Neural progenitor cell (in vitro differentiated cells): Measurements from ENCODE around the gene CYTH3. TPM values are rescaled to one million over a fixed set of nuclear protein-coding genes. Genes with fewer than 3 reads are reported as not detected.

ENCODE experiments used
- DNase-seq: peaks from one replicate; pipeline ENCODE4 v3.0.0-alpha.2; 2016; ENCODE audit warnings: low spot score
- H2AFZ ChIP-seq: fragments of 200-600 bp; sonication (generic); replicated peaks from 2 replicates; pipeline ENCODE4 v1.6.1; 2016; ENCODE audit warnings: antibody characterized with exemption
- H3F3A ChIP-seq: fragments of 200-600 bp; sonication (generic); 2 replicates; pipeline ENCODE4 v1.6.1; 2016; ENCODE audit warnings: antibody characterized with exemption, low read depth
- H3K27ac ChIP-seq: fragments of 200-600 bp; sonication (generic); 2 replicates; pipeline ENCODE4 v1.5.1; 2016; ENCODE audit warnings: mild to moderate bottlenecking
- H3K27me3 ChIP-seq: fragments of 200-600 bp; sonication (generic); 2 replicates; pipeline ENCODE4 v1.6.1; 2016; ENCODE audit warnings: mild to moderate bottlenecking, moderate library complexity
- H3K36me3 ChIP-seq: fragments of 200-600 bp; sonication (generic); 2 replicates; pipeline ENCODE4 v1.5.1; 2016
- H3K4me1 ChIP-seq: fragments of 200-600 bp; sonication (generic); 2 replicates; pipeline ENCODE4 v1.6.1; 2016; ENCODE audit warnings: mixed run types
- H3K4me2 ChIP-seq: fragments of 200-600 bp; sonication (generic); 2 replicates; pipeline ENCODE4 v1.6.1; 2016
- H3K4me3 ChIP-seq: fragments of 200-600 bp; sonication (generic); 2 replicates; pipeline ENCODE4 v1.5.1; 2016
- H3K79me2 ChIP-seq: fragments of 200-600 bp; sonication (generic); 2 replicates; pipeline ENCODE4 v1.6.1; 2016; ENCODE audit warnings: low read depth
- H3K9ac ChIP-seq: fragments of 200-600 bp; sonication (generic); 2 replicates; pipeline ENCODE4 v1.6.1; 2016
- H3K9me3 ChIP-seq: fragments of 200-600 bp; sonication (generic); 2 replicates; pipeline ENCODE4 v1.5.1; 2016; ENCODE audit warnings: low read depth
- H4K20me1 ChIP-seq: fragments of 200-600 bp; sonication (generic); 2 replicates; pipeline ENCODE4 v1.6.1; 2016; ENCODE audit warnings: low read depth
- H3K27ac Mint-ChIP-seq: 3 replicates; pipeline ENCODE4 v1.8.0; 2021; ENCODE audit warnings: mixed read lengths
- H3K27me3 Mint-ChIP-seq: 2 replicates; pipeline ENCODE4 v1.8.0; 2022; ENCODE audit warnings: low read depth, mild to moderate bottlenecking, inconsistent platforms, moderate library complexity, mixed read lengths; ENCODE audit not compliant: insufficient read depth
- H3K36me3 Mint-ChIP-seq: 3 replicates; pipeline ENCODE4 v1.8.0; 2021; ENCODE audit warnings: mixed read lengths
- H3K4me1 Mint-ChIP-seq: 3 replicates; pipeline ENCODE4 v1.8.0; 2021; ENCODE audit warnings: mixed read lengths
- H3K4me3 Mint-ChIP-seq: 3 replicates; pipeline ENCODE4 v1.8.0; 2021; ENCODE audit warnings: mild to moderate bottlenecking, moderate library complexity, mixed read lengths
- H3K9me3 Mint-ChIP-seq: 3 replicates; pipeline ENCODE4 v1.8.0; 2020; ENCODE audit warnings: mixed read lengths
- CTCF ChIP-seq: fragments of 200-600 bp; sonication (generic); IDR thresholded peaks from 2 replicates; pipeline ENCODE4 v1.5.1; 2017; ENCODE audit warnings: antibody characterized with exemption, mild to moderate bottlenecking
- EZH2 ChIP-seq: fragments of 200-600 bp; sonication (generic); IDR thresholded peaks from 2 replicates; pipeline ENCODE4 v1.6.1; 2017; ENCODE audit warnings: antibody characterized with exemption, mild to moderate bottlenecking, moderate library complexity
- EZH2phosphoT487 ChIP-seq: fragments of 200-600 bp; sonication (generic); IDR thresholded peaks from 2 replicates; pipeline ENCODE4 v1.6.1; 2017; ENCODE audit warnings: antibody characterized with exemption
- total RNA-seq: library from RNA; depleted of rRNA; stranded (reverse); fragments of >200 nt; gene quantifications from 2 replicates; pipeline ENCODE4 v1.2.3, GENCODE V29; 2015; ENCODE audit warnings: low replicate concordance

CYTH3 gene
- total RNA-seq, 1 donor from 2014 or later = 10.9 TPM

- Mint-ChIP-seq H3K36me3 (no peaks in the 10 kb centered on the region), H3K4me3 (no peak overlapping the region), H3K4me1 (peaks cover 35% of the 10 kb centered on the region), H3K27ac (no peak overlapping the region), H3K9me3 (peaks cover 2% of the 10 kb centered on the region), H3K27me3 (no peaks in the 10 kb centered on the region)
- Histone ChIP-seq H3F3A (no peaks in the 10 kb centered on the region), H3K79me2 (peaks cover 16% of the 10 kb centered on the region), H3K9ac (no peak overlapping the region), H3K4me3 (no peak overlapping the region), H2AFZ (no peak overlapping the region), H3K27ac (no peak overlapping the region), H3K4me1 (peaks cover 10% of the 10 kb centered on the region), H3K9me3 (no peaks in the 10 kb centered on the region), H3K4me2 (no peak overlapping the region), H4K20me1 (no peaks in the 10 kb centered on the region), H3K36me3 (no peaks in the 10 kb centered on the region), H3K27me3 (no peaks in the 10 kb centered on the region)
- TF ChIP-seq EZH2phosphoT487 = no peak
- no peak for TF ChIP-seq EZH2
- TF ChIP-seq CTCF = no peak
- DNase-seq = no peak
These were observed 20.8 kb downstream of the CYTH3 start for GRCh38 chr7:6251653-6252052.

GRCh38 chr7:6250364-6250833 is 22.0 kb downstream of the CYTH3 start:
- Histone ChIP-seq H3K4me1 (peaks cover 12% of the 10 kb centered on the region), H3K9me3 (no peaks in the 10 kb centered on the region), H3K4me2 (no peak overlapping the region), H3K9ac (no peak overlapping the region), H3K36me3 (no peaks in the 10 kb centered on the region), H4K20me1 (no peaks in the 10 kb centered on the region), H3K79me2 (peaks cover 16% of the 10 kb centered on the region), H3K4me3 (no peak overlapping the region), H3F3A (no peaks in the 10 kb centered on the region), H2AFZ (no peak overlapping the region), H3K27me3 (no peaks in the 10 kb centered on the region), H3K27ac (no peak overlapping the region)
- Mint-ChIP-seq H3K36me3 (no peaks in the 10 kb centered on the region), H3K27me3 (no peaks in the 10 kb centered on the region), H3K4me1 (peaks cover 32% of the 10 kb centered on the region), H3K4me3 (no peak overlapping the region), H3K27ac (no peak overlapping the region), H3K9me3 (peaks cover 1% of the 10 kb centered on the region)
- DNase-seq = no peak
- TF ChIP-seq EZH2 (no peak), CTCF (no peak), EZH2phosphoT487 (no peak)

GRCh38 chr7:6249043-6249442 is 23.4 kb downstream of the CYTH3 start:
- no peak overlapping the region for H3K27ac ChIP-seq
- H3K27ac Mint-ChIP-seq = no peak overlapping the region
- no peaks in the 10 kb centered on the region for H3K9me3 Mint-ChIP-seq

More at GRCh38 chr7:6249043-6249442, 23.4 kb downstream of the CYTH3 start:
- Histone ChIP-seq H3K9ac (no peak overlapping the region), H4K20me1 (no peaks in the 10 kb centered on the region), H2AFZ (no peak overlapping the region), H3K27me3 (no peaks in the 10 kb centered on the region), H3K79me2 (peaks cover 16% of the 10 kb centered on the region), H3K36me3 (no peaks in the 10 kb centered on the region), H3K9me3 (no peaks in the 10 kb centered on the region), H3K4me3 (no peak overlapping the region), H3K4me2 (no peak overlapping the region), H3F3A (no peaks in the 10 kb centered on the region), H3K4me1 (peaks cover 12% of the 10 kb centered on the region)
- H3K4me1 Mint-ChIP-seq = peaks cover 30% of the 10 kb centered on the region
- no peaks in the 10 kb centered on the region for H3K36me3 Mint-ChIP-seq
- H3K27me3 Mint-ChIP-seq = no peaks in the 10 kb centered on the region
- DNase-seq = no peak
- TF ChIP-seq CTCF = no peak
- no peak for TF ChIP-seq EZH2phosphoT487
- no peak for TF ChIP-seq EZH2
- no peak overlapping the region for H3K4me3 Mint-ChIP-seq
